CD14-positive monocyte (primary cell): ENCODE data around the gene PEX26. TPM values are rescaled to one million over a fixed set of nuclear protein-coding genes. Genes with fewer than 3 reads are reported as not detected.

Experiments
- DNase-seq, 3 donors: peaks; one replicate each; pipeline ENCODE4 v3.0.0-alpha.2; 2011 to 2022
- H2AFZ ChIP-seq: 2 replicates; pipeline ENCODE4 v1.6.0; 2012; ENCODE audit warnings: mild to moderate bottlenecking, low read depth, low read length, inconsistent platforms; ENCODE audit not compliant: insufficient read depth, poor library complexity, severe bottlenecking
- H3K27ac ChIP-seq, 2 donors: 1 replicate in 1 of 2; 2 replicates in 1 of 2; pipeline ENCODE4 v1.5.1; 2012 to 2013; ENCODE audit warnings: low read length in 2 of 2, control low read depth in 1 of 2, inconsistent platforms in 1 of 2, low read depth in 1 of 2, mild to moderate bottlenecking in 1 of 2
- H3K27me3 ChIP-seq, 2 donors: one replicate each; pipeline versions ENCODE4 v1.6.0 to v1.6.1; 2011 to 2013; ENCODE audit warnings: low read length in 2 of 2; ENCODE audit not compliant: control insufficient read depth in 2 of 2, insufficient read depth in 2 of 2
- H3K36me3 ChIP-seq, 2 donors: replicated peaks in 1 of 2; 1 replicate in 1 of 2; 2 replicates in 1 of 2; pipeline versions ENCODE4 v1.5.1 to v1.6.1; 2012 to 2013; ENCODE audit warnings: low read length in 2 of 2, control low read depth in 1 of 2, inconsistent platforms in 1 of 2, mild to moderate bottlenecking in 1 of 2; ENCODE audit not compliant: insufficient read depth in 2 of 2, control insufficient read depth in 1 of 2
- H3K4me1 ChIP-seq, 2 donors: 1 replicate in 1 of 2; 2 replicates in 1 of 2; pipeline versions ENCODE4 v1.5.1 to v1.6.1; 2012 to 2013; ENCODE audit warnings: low read length in 2 of 2, control low read depth in 1 of 2, inconsistent platforms in 1 of 2, mild to moderate bottlenecking in 1 of 2, moderate library complexity in 1 of 2; ENCODE audit not compliant: insufficient read depth in 2 of 2, control insufficient read depth in 1 of 2
- H3K4me2 ChIP-seq: replicated peaks from 2 replicates; pipeline ENCODE3; 2012; ENCODE audit warnings: low read length, moderate library complexity, mild to moderate bottlenecking; ENCODE audit not compliant: poor library complexity, severe bottlenecking; ENCODE audit errors: extremely low read depth
- H3K4me3 ChIP-seq, 3 experiments: fragments of 200-600 bp in 1 of 3; sonication (generic) in 1 of 3; replicated peaks in 1 of 3; 1 replicate in 2 of 3; 2 replicates in 1 of 3; pipeline ENCODE4 v1.5.1; 2011 to 2013; ENCODE audit warnings: low read length in 3 of 3, mild to moderate bottlenecking in 3 of 3, control low read depth in 2 of 3, low read depth in 2 of 3, inconsistent platforms in 1 of 3, moderate library complexity in 1 of 3
- H3K79me2 ChIP-seq: 2 replicates; pipeline ENCODE4 v1.6.0; 2012; ENCODE audit warnings: mild to moderate bottlenecking, control low read depth, inconsistent platforms, low read length, moderate library complexity; ENCODE audit not compliant: insufficient read depth
- H3K9ac ChIP-seq: 2 replicates; pipeline ENCODE4 v1.6.0; 2017; ENCODE audit warnings: low read length, mild to moderate bottlenecking; ENCODE audit not compliant: insufficient read depth, poor library complexity, severe bottlenecking
- H3K9me3 ChIP-seq, 2 donors: replicated peaks in 1 of 2; 1 replicate in 1 of 2; 2 replicates in 1 of 2; pipeline versions ENCODE4 v1.5.1 to v1.6.1; 2012 to 2013; ENCODE audit warnings: low read length in 2 of 2, control low read depth in 1 of 2; ENCODE audit not compliant: control insufficient read depth in 1 of 2, insufficient read depth in 1 of 2
- H4K20me1 ChIP-seq: 2 replicates; pipeline ENCODE4 v1.6.0; 2012; ENCODE audit warnings: mild to moderate bottlenecking, low read length, control low read depth, moderate library complexity; ENCODE audit not compliant: insufficient read depth
- H3K27ac Mint-ChIP-seq, 7 donors: one replicate each; pipeline ENCODE4 v1.8.0; 2020; ENCODE audit warnings: mild to moderate bottlenecking in 7 of 7, mixed read lengths in 7 of 7, moderate library complexity in 6 of 7, inconsistent platforms in 2 of 7
- H3K27me3 Mint-ChIP-seq, 3 donors: one replicate each; pipeline ENCODE4 v1.8.0; 2021 to 2022; ENCODE audit warnings: low read depth in 3 of 3, mild to moderate bottlenecking in 3 of 3, mixed read lengths in 3 of 3, moderate library complexity in 3 of 3, inconsistent platforms in 1 of 3
- H3K36me3 Mint-ChIP-seq, 2 donors: one replicate each; pipeline ENCODE4 v1.8.0; 2020; ENCODE audit warnings: mixed read lengths in 2 of 2, inconsistent platforms in 1 of 2, mild to moderate bottlenecking in 1 of 2
- H3K4me1 Mint-ChIP-seq: one replicate; pipeline ENCODE4 v1.8.0; 2020; ENCODE audit warnings: mild to moderate bottlenecking, mixed read lengths
- H3K4me3 Mint-ChIP-seq, 2 donors: one replicate each; pipeline ENCODE4 v1.8.0; 2020; ENCODE audit warnings: mild to moderate bottlenecking in 2 of 2, mixed read lengths in 2 of 2, moderate library complexity in 1 of 2
- H3K9me3 Mint-ChIP-seq, 7 donors: one replicate each; pipeline ENCODE4 v1.8.0; 2020 to 2022; ENCODE audit warnings: mixed read lengths in 7 of 7, mild to moderate bottlenecking in 6 of 7, moderate library complexity in 6 of 7, inconsistent platforms in 2 of 7
- WGBS: methylation state at CpG from one replicate; pipeline ENCODE4 v1.1.5; 2013; ENCODE audit warnings: missing lambda C conversion rate; ENCODE audit not compliant: insufficient coverage; 5-methylcytosine and 5-hydroxymethylcytosine counted together
- intact Hi-C, 2 donors: fragments of 100-400 bp; cut with micrococcal nuclease; formaldehyde crosslinking; loops; one replicate each; pipeline versions ENCODE4 v1.15.0 to v1.15.1; 2023
- polyA plus RNA-seq, 3 donors: library from polyadenylated mRNA; depleted of rRNA in 1 of 3; unstranded in 2 of 3; stranded (reverse) in 1 of 3; fragments of 300-500 nt in 2 of 3; fragments of >200 nt in 1 of 3; fragmentation: Illumina TruSeq in 2 of 3; gene quantifications; 1 replicate in 2 of 3; 2 replicates in 1 of 3; pipeline ENCODE4 v1.2.3, GENCODE V29; 2012 to 2021
- TF ChIP-seq, protein P1 (sequence below): fragments of 200-600 bp; IDR thresholded peaks from one replicate; pipeline ENCODE4 v1.8.0; 2022; ENCODE audit warnings: antibody characterized with exemption, mild to moderate bottlenecking

The PEX26 gene
- polyA plus RNA-seq, 3 donors, result 3.4 to 8.6 (median 3.7) TPM

DNA sequence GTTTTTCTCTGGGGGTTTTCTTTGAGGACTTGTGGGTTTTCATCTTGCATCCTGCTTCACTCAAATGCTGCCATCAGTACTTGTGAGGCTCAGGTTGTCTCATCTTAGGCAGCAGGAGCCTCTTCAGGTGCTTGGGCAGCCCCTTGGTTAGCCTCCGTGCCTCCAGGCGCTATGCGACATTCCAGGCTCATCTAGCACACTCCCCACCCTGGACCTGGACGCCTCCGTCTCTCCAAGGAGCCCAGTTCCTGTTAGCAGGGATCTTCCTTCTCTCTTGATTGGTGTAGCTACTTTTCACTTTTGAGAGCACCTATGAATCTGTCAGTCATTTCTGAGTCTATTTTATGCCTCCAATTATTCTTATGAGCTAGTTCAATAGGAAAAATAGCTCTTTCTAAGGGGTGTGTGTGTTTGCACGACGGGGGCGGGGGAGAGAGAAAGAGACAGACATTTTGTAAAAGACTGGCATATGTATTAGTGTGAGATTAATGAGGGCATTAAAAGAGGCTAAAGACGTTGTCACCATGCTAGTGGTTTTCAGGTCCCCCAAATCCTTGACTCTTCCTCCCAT, 40.6 kb downstream of the PEX26 start:
- no peak overlapping the region for H3K4me3 ChIP-seq
- WGBS, result 100% methylated on average over 4 of the region's 9 CpGs
- H3K4me3 Mint-ChIP-seq, result peak overlapping the region in 1 of 2 donors; percentile 54
- H3K27me3 ChIP-seq, result peaks cover 13 to 33% of the 10 kb centered on the region in 2 donors
- H3K36me3 Mint-ChIP-seq, result peaks cover 0 to 3% of the 10 kb centered on the region in 2 donors
- H3K36me3 ChIP-seq, result no peaks in the 10 kb centered on the region
- peaks cover 12 to 13% of the 10 kb centered on the region in 2 donors for H3K4me1 ChIP-seq
- H2AFZ ChIP-seq, result no peak overlapping the region
- peaks cover 0 to 8% of the 10 kb centered on the region in 2 donors for H3K9me3 ChIP-seq
- intact Hi-C loops, result no loop called here
- H3K9me3 Mint-ChIP-seq, result peaks cover 0 to 3% (median 0%) of the 10 kb centered on the region in 7 donors
- H3K4me2 ChIP-seq, result no peak overlapping the region
- H4K20me1 ChIP-seq, result peaks cover 8% of the 10 kb centered on the region
- H3K27me3 Mint-ChIP-seq, result peaks cover 38 to 57% (median 53%) of the 10 kb centered on the region in 3 donors
- H3K9ac ChIP-seq, result no peak overlapping the region
- H3K27ac ChIP-seq, result no peak overlapping the region
- TF ChIP-seq, protein P1, sequence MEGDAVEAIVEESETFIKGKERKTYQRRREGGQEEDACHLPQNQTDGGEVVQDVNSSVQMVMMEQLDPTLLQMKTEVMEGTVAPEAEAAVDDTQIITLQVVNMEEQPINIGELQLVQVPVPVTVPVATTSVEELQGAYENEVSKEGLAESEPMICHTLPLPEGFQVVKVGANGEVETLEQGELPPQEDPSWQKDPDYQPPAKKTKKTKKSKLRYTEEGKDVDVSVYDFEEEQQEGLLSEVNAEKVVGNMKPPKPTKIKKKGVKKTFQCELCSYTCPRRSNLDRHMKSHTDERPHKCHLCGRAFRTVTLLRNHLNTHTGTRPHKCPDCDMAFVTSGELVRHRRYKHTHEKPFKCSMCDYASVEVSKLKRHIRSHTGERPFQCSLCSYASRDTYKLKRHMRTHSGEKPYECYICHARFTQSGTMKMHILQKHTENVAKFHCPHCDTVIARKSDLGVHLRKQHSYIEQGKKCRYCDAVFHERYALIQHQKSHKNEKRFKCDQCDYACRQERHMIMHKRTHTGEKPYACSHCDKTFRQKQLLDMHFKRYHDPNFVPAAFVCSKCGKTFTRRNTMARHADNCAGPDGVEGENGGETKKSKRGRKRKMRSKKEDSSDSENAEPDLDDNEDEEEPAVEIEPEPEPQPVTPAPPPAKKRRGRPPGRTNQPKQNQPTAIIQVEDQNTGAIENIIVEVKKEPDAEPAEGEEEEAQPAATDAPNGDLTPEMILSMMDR, result no peak
- H3K79me2 ChIP-seq, result no peaks in the 10 kb centered on the region
- peaks cover 26% of the 10 kb centered on the region for H3K4me1 Mint-ChIP-seq
- DNase-seq, result no peak
- H3K27ac Mint-ChIP-seq, result no peak overlapping the region

DNA sequence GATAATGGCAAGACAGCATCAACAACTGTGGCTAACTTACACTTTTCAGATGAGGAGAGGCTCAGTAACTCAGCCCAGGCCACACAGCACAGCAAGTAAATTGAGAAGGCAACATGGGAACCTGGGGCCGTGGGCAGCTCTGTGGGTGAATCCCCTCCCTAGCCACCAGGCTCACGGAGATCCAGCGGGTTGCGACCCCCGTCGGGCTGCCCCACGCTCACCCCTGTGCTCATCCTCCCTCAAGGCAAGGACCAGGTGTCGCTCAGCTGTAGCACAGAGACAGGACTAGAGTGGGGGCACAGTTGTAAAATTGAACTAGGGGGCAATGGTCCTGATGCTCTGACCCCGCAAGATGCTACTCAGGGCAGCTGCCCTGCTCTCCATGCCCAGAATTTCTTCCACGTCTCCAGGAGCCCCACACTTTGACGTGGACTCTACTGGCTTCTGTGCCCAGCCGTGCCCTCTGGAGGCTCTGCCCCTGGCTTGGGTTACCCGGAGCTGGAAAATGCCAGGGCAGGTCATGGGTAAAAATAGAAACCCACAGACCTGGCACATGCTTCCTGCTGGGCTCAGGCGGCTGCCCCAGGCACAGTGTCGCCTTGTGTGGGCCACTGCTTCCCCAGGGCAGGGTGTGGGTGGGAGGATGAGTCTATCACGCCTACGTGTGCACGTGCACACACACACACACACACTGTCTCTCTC, 41.8 kb downstream of the PEX26 start:
- peaks cover 15% of the 10 kb centered on the region for H3K4me1 Mint-ChIP-seq
- peaks cover 0 to 3% of the 10 kb centered on the region in 2 donors for H3K36me3 Mint-ChIP-seq
- Histone ChIP-seq H3K9me3 (no peaks in the 10 kb centered on the region), H3K9ac (no peak overlapping the region), H3K4me2 (no peak overlapping the region), H3K79me2 (no peaks in the 10 kb centered on the region), H3K27me3 (peaks cover 7 to 22% of the 10 kb centered on the region in 2 donors), H3K4me3 (no peak overlapping the region), H3K27ac (no peak overlapping the region), H3K36me3 (no peaks in the 10 kb centered on the region), H2AFZ (no peak overlapping the region), H4K20me1 (no peaks in the 10 kb centered on the region), H3K4me1 (peaks cover under 1 to 2% of the 10 kb centered on the region in 2 donors)
- WGBS, result 44% methylated on average over 5 of the region's 18 CpGs
- H3K4me3 Mint-ChIP-seq, result peak overlapping the region in 1 of 2 donors; percentile 30
- TF ChIP-seq, protein P1, result no peak
- H3K27ac Mint-ChIP-seq, result no peak overlapping the region
- intact Hi-C loops, result no loop called here
- DNase-seq, result no peak
- H3K27me3 Mint-ChIP-seq, result peaks cover 26 to 48% (median 42%) of the 10 kb centered on the region in 3 donors
- H3K9me3 Mint-ChIP-seq, result peaks cover 0 to 2% (median 0%) of the 10 kb centered on the region in 7 donors
